Measurements from ENCODE around the gene ARHGEF4. TPM values are rescaled to one million over a fixed set of nuclear protein-coding genes. Genes with fewer than 3 reads are reported as not detected.

The ARHGEF4 gene
- total and polyA plus RNA-seq, 7 experiments from 2014 or later, result 2.0 to 4.4 (median 3.0) TPM; not detected in 1

DNA sequence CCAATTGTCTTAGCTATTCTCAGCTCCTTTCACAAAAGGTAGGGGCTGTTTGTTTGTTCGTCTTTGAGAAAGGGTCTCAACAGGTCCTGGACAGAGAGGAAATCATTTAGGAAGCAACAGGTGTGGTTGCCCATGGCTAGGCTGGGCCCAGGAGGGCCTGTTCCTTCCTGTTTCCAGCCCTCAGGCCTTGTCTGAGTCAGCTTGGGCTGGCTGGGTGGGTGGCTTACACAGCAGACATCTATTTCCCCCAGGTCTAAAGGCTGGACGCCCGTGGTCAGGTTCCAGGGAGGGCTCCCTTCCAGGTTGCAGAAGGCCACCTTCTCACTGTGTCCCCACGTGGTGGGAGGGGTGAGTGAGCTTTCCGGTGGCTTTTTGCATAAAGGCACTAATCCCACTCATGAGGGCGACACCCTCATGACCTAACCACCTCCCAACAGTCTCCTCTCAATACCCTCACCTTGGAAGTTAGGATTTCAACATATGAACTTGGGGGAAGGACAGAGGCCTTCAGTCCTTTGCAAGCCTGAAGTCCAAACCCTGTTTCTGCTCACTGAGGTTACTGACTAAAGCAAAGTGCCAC is 45.5 kb downstream of the ARHGEF4 start:
- Mint-ChIP-seq H3K4me3 (no peak overlapping the region), H3K36me3 (no peaks in the 10 kb centered on the region), H3K27ac (no peak overlapping the region), H3K9me3 (peaks cover 0 to 4% (median 0%) of the 10 kb centered on the region in 11 donors), H3K27me3 (peaks cover 0 to 13% (median 9%) of the 10 kb centered on the region in 5 donors), H3K4me1 (no peaks in the 10 kb centered on the region)
- Histone ChIP-seq H3K4me3 (ENCODE audit: low read length) (no peak overlapping the region), H3K9me3 (ENCODE audit: control insufficient read depth in 2 of 3, low read length in 3 of 3) (no peaks in the 10 kb centered on the region), H3K27me3 (ENCODE audit: control insufficient read depth in 2 of 2, insufficient read depth in 2 of 2, low read length in 2 of 2) (no peaks in the 10 kb centered on the region), H3K36me3 (ENCODE audit: control insufficient read depth in 2 of 3, insufficient read depth in 3 of 3, low read length in 3 of 3) (no peaks in the 10 kb centered on the region), H3K4me1 (ENCODE audit: control insufficient read depth in 2 of 2, insufficient read depth in 2 of 2, low read length in 2 of 2) (no peaks in the 10 kb centered on the region), H3K27ac (ENCODE audit: low read depth, low read length) (no peak overlapping the region)
- ChIA-PET CTCF (no interaction called here), POLR2A (no interaction called here)
- ATAC-seq (no peak), DNase-seq (no peak)
- intact Hi-C loops (cut with micrococcal nuclease), result no loop called here

GRCh38 chr2:130882991-130883390 is 46.3 kb downstream of the ARHGEF4 start:
- POLR2A ChIA-PET, result no interaction called here
- Mint-ChIP-seq H3K27ac (no peak overlapping the region), H3K9me3 (peaks cover 0 to 4% (median 0%) of the 10 kb centered on the region in 11 donors), H3K4me3 (no peak overlapping the region), H3K27me3 (peaks cover 0 to 17% (median 9%) of the 10 kb centered on the region in 5 donors), H3K36me3 (no peaks in the 10 kb centered on the region), H3K4me1 (no peaks in the 10 kb centered on the region)
- DNase-seq, result no peak
- H3K27me3 ChIP-seq (ENCODE audit: control insufficient read depth in 2 of 2, insufficient read depth in 2 of 2, low read length in 2 of 2), result no peaks in the 10 kb centered on the region
- CTCF ChIA-PET, result no interaction called here
- H3K4me1 ChIP-seq (ENCODE audit: control insufficient read depth in 2 of 2, insufficient read depth in 2 of 2, low read length in 2 of 2), result no peaks in the 10 kb centered on the region
- intact Hi-C loops (cut with micrococcal nuclease), result no loop called here
- H3K4me3 ChIP-seq (ENCODE audit: low read length), result no peak overlapping the region
- no peaks in the 10 kb centered on the region for H3K9me3 ChIP-seq (ENCODE audit: control insufficient read depth in 2 of 3, low read length in 3 of 3)
- no peak overlapping the region for H3K27ac ChIP-seq (ENCODE audit: low read depth, low read length)
- no peak for ATAC-seq
- no peaks in the 10 kb centered on the region for H3K36me3 ChIP-seq (ENCODE audit: control insufficient read depth in 2 of 3, insufficient read depth in 3 of 3, low read length in 3 of 3)

DNA sequence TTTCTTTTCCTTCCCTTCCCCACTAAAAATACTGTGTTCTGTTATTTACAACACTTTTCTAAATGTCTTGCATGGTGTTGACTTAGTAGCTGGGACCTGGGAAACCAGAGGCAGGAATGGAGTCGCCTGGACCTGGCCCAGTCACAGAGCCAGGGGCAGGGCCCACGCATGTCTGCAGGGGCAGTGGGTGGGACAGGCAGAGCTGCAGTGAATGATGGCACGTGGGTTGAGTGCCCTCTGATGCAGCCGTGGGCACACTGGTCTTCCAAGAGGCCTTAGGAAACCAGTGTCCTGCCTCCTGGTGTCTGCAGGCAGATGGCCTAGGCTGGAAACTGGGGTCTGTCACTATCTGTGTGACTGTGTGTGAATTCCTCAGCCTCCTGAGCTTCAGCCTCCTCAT is 46.8 kb downstream of the ARHGEF4 start:
- no peak for DNase-seq
- H3K4me1 ChIP-seq (ENCODE audit: control insufficient read depth in 2 of 2, insufficient read depth in 2 of 2, low read length in 2 of 2), result no peaks in the 10 kb centered on the region
- no peak for ATAC-seq
- Mint-ChIP-seq H3K27me3 (peaks cover 0 to 17% (median 9%) of the 10 kb centered on the region in 5 donors), H3K27ac (no peak overlapping the region), H3K4me3 (no peak overlapping the region), H3K36me3 (no peaks in the 10 kb centered on the region), H3K4me1 (no peaks in the 10 kb centered on the region), H3K9me3 (peaks cover 0 to 4% (median 0%) of the 10 kb centered on the region in 11 donors)
- H3K36me3 ChIP-seq (ENCODE audit: control insufficient read depth in 2 of 3, insufficient read depth in 3 of 3, low read length in 3 of 3), result no peaks in the 10 kb centered on the region
- H3K4me3 ChIP-seq (ENCODE audit: low read length), result no peak overlapping the region
- no peaks in the 10 kb centered on the region for H3K27me3 ChIP-seq (ENCODE audit: control insufficient read depth in 2 of 2, insufficient read depth in 2 of 2, low read length in 2 of 2)
- intact Hi-C loops (cut with micrococcal nuclease), result no loop called here
- no peaks in the 10 kb centered on the region for H3K9me3 ChIP-seq (ENCODE audit: control insufficient read depth in 2 of 3, low read length in 3 of 3)
- CTCF ChIA-PET, result no interaction called here
- POLR2A ChIA-PET, result no interaction called here
- no peak overlapping the region for H3K27ac ChIP-seq (ENCODE audit: low read depth, low read length)

DNA sequence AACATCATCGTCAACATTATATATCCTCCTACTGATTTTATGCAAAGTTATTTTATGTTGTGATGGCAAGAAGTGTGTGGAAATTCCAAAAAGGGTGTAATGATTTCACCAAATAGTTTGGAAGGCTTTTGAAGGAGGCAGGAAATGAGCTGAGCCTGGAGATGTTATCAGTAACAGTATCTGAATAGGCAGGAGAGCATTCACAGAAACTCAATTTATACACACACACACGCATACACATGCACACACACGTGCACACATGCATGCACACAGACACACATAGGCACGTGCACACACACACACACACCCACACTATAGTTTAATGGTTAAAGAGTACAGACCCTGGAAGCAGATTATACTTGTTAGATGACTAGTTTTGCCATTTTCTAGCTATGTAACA is 47.3 kb downstream of the ARHGEF4 start:
- Histone ChIP-seq H3K4me1 (ENCODE audit: control insufficient read depth in 2 of 2, insufficient read depth in 2 of 2, low read length in 2 of 2) (no peaks in the 10 kb centered on the region), H3K9me3 (ENCODE audit: control insufficient read depth in 2 of 3, low read length in 3 of 3) (no peaks in the 10 kb centered on the region), H3K36me3 (ENCODE audit: control insufficient read depth in 2 of 3, insufficient read depth in 3 of 3, low read length in 3 of 3) (no peaks in the 10 kb centered on the region), H3K4me3 (ENCODE audit: low read length) (no peak overlapping the region), H3K27me3 (ENCODE audit: control insufficient read depth in 2 of 2, insufficient read depth in 2 of 2, low read length in 2 of 2) (no peaks in the 10 kb centered on the region), H3K27ac (ENCODE audit: low read depth, low read length) (no peak overlapping the region)
- peaks cover under 1 to 17% (median 9%) of the 10 kb centered on the region in 5 donors for H3K27me3 Mint-ChIP-seq
- H3K9me3 Mint-ChIP-seq, result no peaks in the 10 kb centered on the region
- ChIA-PET POLR2A (no interaction called here), CTCF (no interaction called here)
- intact Hi-C loops (cut with micrococcal nuclease), result no loop called here
- ATAC-seq (no peak), DNase-seq (no peak)
- no peaks in the 10 kb centered on the region for H3K36me3 Mint-ChIP-seq
- no peak overlapping the region for H3K4me3 Mint-ChIP-seq
- H3K4me1 Mint-ChIP-seq, result no peaks in the 10 kb centered on the region
- H3K27ac Mint-ChIP-seq, result no peak overlapping the region

DNA sequence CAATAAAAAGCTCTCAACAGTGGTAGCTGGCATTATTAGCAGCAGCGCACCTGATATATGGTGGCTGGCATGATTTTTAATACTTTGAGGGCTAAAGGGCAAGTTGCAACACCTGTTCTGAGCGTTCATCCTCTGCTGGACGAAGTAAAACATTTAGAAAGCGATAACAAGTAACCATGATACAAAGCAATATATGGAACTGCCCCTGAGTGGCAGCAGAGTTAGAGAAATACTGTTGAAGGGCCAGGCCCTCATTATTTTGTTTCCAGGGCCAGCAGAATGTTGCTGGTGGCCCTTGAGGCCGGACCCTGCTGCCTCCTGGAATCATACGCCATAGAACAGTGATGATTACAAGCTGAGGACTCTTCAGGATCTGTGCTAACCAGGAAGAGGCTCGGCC is 47.8 kb downstream of the ARHGEF4 start:
- Histone ChIP-seq H3K27me3 (ENCODE audit: control insufficient read depth in 2 of 2, insufficient read depth in 2 of 2, low read length in 2 of 2) (no peaks in the 10 kb centered on the region), H3K4me1 (ENCODE audit: control insufficient read depth in 2 of 2, insufficient read depth in 2 of 2, low read length in 2 of 2) (no peaks in the 10 kb centered on the region), H3K4me3 (ENCODE audit: low read length) (no peak overlapping the region), H3K9me3 (ENCODE audit: control insufficient read depth in 2 of 3, low read length in 3 of 3) (no peaks in the 10 kb centered on the region), H3K36me3 (ENCODE audit: control insufficient read depth in 2 of 3, insufficient read depth in 3 of 3, low read length in 3 of 3) (no peaks in the 10 kb centered on the region), H3K27ac (ENCODE audit: low read depth, low read length) (no peak overlapping the region)
- CTCF ChIA-PET, result no interaction called here
- no peaks in the 10 kb centered on the region for H3K4me1 Mint-ChIP-seq
- intact Hi-C loops (cut with micrococcal nuclease), result no loop called here
- no peak overlapping the region for H3K27ac Mint-ChIP-seq
- ATAC-seq (no peak), DNase-seq (no peak)
- H3K9me3 Mint-ChIP-seq, result no peaks in the 10 kb centered on the region
- no peaks in the 10 kb centered on the region for H3K36me3 Mint-ChIP-seq
- POLR2A ChIA-PET, result no interaction called here
- no peak overlapping the region for H3K4me3 Mint-ChIP-seq
- H3K27me3 Mint-ChIP-seq, result peaks cover 5 to 17% (median 9%) of the 10 kb centered on the region in 5 donors

GRCh38 chr2:130887643-130888042 is 50.9 kb downstream of the ARHGEF4 start:
- intact Hi-C loops (cut with micrococcal nuclease), result no loop called here
- Mint-ChIP-seq H3K27ac (no peak overlapping the region), H3K4me1 (no peaks in the 10 kb centered on the region), H3K27me3 (peaks cover 11 to 17% (median 12%) of the 10 kb centered on the region in 5 donors), H3K36me3 (no peaks in the 10 kb centered on the region), H3K9me3 (peaks cover 0 to 2% (median 0%) of the 10 kb centered on the region in 11 donors), H3K4me3 (no peak overlapping the region)
- Histone ChIP-seq H3K27ac (ENCODE audit: low read depth, low read length) (no peak overlapping the region), H3K27me3 (ENCODE audit: control insufficient read depth in 2 of 2, insufficient read depth in 2 of 2, low read length in 2 of 2) (no peaks in the 10 kb centered on the region), H3K36me3 (ENCODE audit: control insufficient read depth in 2 of 3, insufficient read depth in 3 of 3, low read length in 3 of 3) (no peaks in the 10 kb centered on the region), H3K4me3 (ENCODE audit: low read length) (no peak overlapping the region), H3K9me3 (ENCODE audit: control insufficient read depth in 2 of 3, low read length in 3 of 3) (no peaks in the 10 kb centered on the region), H3K4me1 (ENCODE audit: control insufficient read depth in 2 of 2, insufficient read depth in 2 of 2, low read length in 2 of 2) (no peaks in the 10 kb centered on the region)
- ATAC-seq, result no peak
- no peak for DNase-seq
- CTCF ChIA-PET, result no interaction called here
- POLR2A ChIA-PET, result no interaction called here

GRCh38 chr2:130890941-130891669 is 54.4 kb downstream of the ARHGEF4 start:
- Mint-ChIP-seq H3K27me3 (peaks cover 16 to 37% (median 32%) of the 10 kb centered on the region in 5 donors), H3K36me3 (no peaks in the 10 kb centered on the region), H3K9me3 (peaks cover 0 to 6% (median 0%) of the 10 kb centered on the region in 11 donors), H3K27ac (no peak overlapping the region), H3K4me3 (no peak overlapping the region), H3K4me1 (no peaks in the 10 kb centered on the region)
- DNase-seq (no peak), ATAC-seq (no peak)
- intact Hi-C loops (cut with micrococcal nuclease), result no loop called here
- CTCF ChIA-PET, result interaction anchor here (1.0 kb wide), 1 partner anchor 17 kb away, joined by 3 read pairs; no protein-coding TSS in a partner anchor
- Histone ChIP-seq H3K4me3 (ENCODE audit: low read length) (no peak overlapping the region), H3K27ac (ENCODE audit: low read depth, low read length) (no peak overlapping the region), H3K9me3 (ENCODE audit: control insufficient read depth in 2 of 3, low read length in 3 of 3) (no peaks in the 10 kb centered on the region), H3K36me3 (ENCODE audit: control insufficient read depth in 2 of 3, insufficient read depth in 3 of 3, low read length in 3 of 3) (no peaks in the 10 kb centered on the region), H3K4me1 (ENCODE audit: control insufficient read depth in 2 of 2, insufficient read depth in 2 of 2, low read length in 2 of 2) (no peaks in the 10 kb centered on the region), H3K27me3 (ENCODE audit: control insufficient read depth in 2 of 2, insufficient read depth in 2 of 2, low read length in 2 of 2) (no peaks in the 10 kb centered on the region)
- POLR2A ChIA-PET, result interaction anchor here (0.6 kb wide), 1 partner anchor 54 kb away, joined by 3 read pairs; no protein-coding TSS in a partner anchor
